KG1 (cell line): ENCODE measurements around the gene PHETA1.

ENCODE experiments used
- DNase-seq: peaks from one replicate; lab custom pipeline; 2025; lab: John Stamatoyannopoulos, UW

PHETA1 gene

GRCh38 chr12:111368291-111368787, 556 bp downstream of the PHETA1 start:
- DNase-seq = no peak

- no peak for DNase-seq
Observed at GRCh38 chr12:111367661-111368221, 1.2 kb downstream of the PHETA1 start.

GRCh38 chr12:111366583-111366982, 2.3 kb downstream of the PHETA1 start:
- DNase-seq = no peak

GRCh38 chr12:111366075-111366474, 2.8 kb downstream of the PHETA1 start:
- no peak for DNase-seq

GRCh38 chr12:111363578-111363977, 5.3 kb downstream of the PHETA1 start:
- no peak for DNase-seq

GRCh38 chr12:111362687-111363475, 6.0 kb downstream of the PHETA1 start:
- no peak for DNase-seq

- DNase-seq = no peak
Observed at GRCh38 chr12:111361717-111362576, 6.9 kb downstream of the PHETA1 start.

GRCh38 chr12:111361073-111361716, 7.7 kb downstream of the PHETA1 start:
- DNase-seq = no peak

GRCh38 chr12:111360325-111360930, 8.5 kb downstream of the PHETA1 start:
- DNase-seq = no peak

- DNase-seq = no peak
Observed at GRCh38 chr12:111359914-111360276, 9.0 kb downstream of the PHETA1 start.

GRCh38 chr12:111359231-111359913, 9.5 kb downstream of the PHETA1 start:
- no peak for DNase-seq

- DNase-seq = no peak
Observed at GRCh38 chr12:111355201-111355925, 13.5 kb downstream of the PHETA1 start.

GRCh38 chr12:111354511-111354910, 14.4 kb downstream of the PHETA1 start:
- no peak for DNase-seq

GRCh38 chr12:111353603-111354295, 15.1 kb downstream of the PHETA1 start:
- DNase-seq = no peak

- DNase-seq = no peak
Observed at GRCh38 chr12:111353026-111353425, 15.9 kb downstream of the PHETA1 start.

- DNase-seq = no peak
Observed at GRCh38 chr12:111352296-111352993, 16.4 kb downstream of the PHETA1 start.

- DNase-seq = no peak
Observed at GRCh38 chr12:111351026-111351425, 17.9 kb downstream of the PHETA1 start.

- no peak for DNase-seq
Observed at GRCh38 chr12:111349748-111350520, 19.0 kb downstream of the PHETA1 start.
